K562 (cell line): ENCODE data around the gene YTHDF1. TPM values are rescaled to one million over a fixed set of nuclear protein-coding genes. Genes with fewer than 3 reads are reported as not detected.

Source experiments
- ATAC-seq: fragments of 200-7000 bp; cut with Tn5 transposase; 3 replicates; pipeline ENCODE4 v1.9.1; 2020; ENCODE audit warnings: moderate library complexity
- BruUV-seq: library from RNA; stranded (reverse); fragments of 400-500 nt; replicated peaks from 2 replicates; lab custom pipeline; 2021; lab: Mats Ljungman, UMichigan
- CTCF ChIA-PET: fragments of 300-600 bp; formaldehyde crosslinking; extraction: SDS; loops from one replicate; lab custom pipeline; 2021; ENCODE audit warnings: low intra/inter-chr PET ratio; lab: Yijun Ruan, JAX
- POLR2A ChIA-PET: fragments of 300-600, 350-650 bp; sonication (Branson Sonifier 250); formaldehyde crosslinking; extraction: SDS; loops from one replicate; lab custom pipeline; 2021; ENCODE audit warnings: antibody characterized with exemption, inconsistent platforms; lab: Yijun Ruan, JAX
- DNase-seq, 4 experiments: peaks; one replicate each; pipeline versions ENCODE4 v3.0.0 to v3.0.0-alpha.2; 2011 to 2018; ENCODE audit warnings: low spot score in 3 of 4, mixed read lengths in 3 of 4; ENCODE audit errors: extremely low read depth in 1 of 4
- FAIRE-seq: peaks from 2 replicates; lab custom pipeline; 2011; peaks lifted over from hg19 to GRCh38; lab: Jason Lieb, UNC
- H2AFZ ChIP-seq: 2 replicates; pipeline ENCODE4 v1.6.0; 2011; ENCODE audit warnings: low read depth, low read length, control low read depth, inconsistent platforms
- H3K27ac ChIP-seq: fragments of 200-600 bp; 3 replicates; pipeline ENCODE4 v1.8.0; 2011; ENCODE audit warnings: low read depth, mild to moderate bottlenecking, control low read depth, inconsistent platforms, low read length, moderate library complexity, mixed read lengths; ENCODE audit errors: extremely low read depth
- H3K27me3 ChIP-seq, 2 experiments: fragments of 300-600 bp in 1 of 2; 2 replicates in 1 of 2; 3 replicates in 1 of 2; pipeline versions ENCODE4 v1.6.0 to v1.8.0; 2011; ENCODE audit warnings: inconsistent platforms in 2 of 2, low read length in 2 of 2, mild to moderate bottlenecking in 1 of 2, mixed read lengths in 1 of 2, moderate library complexity in 1 of 2; ENCODE audit not compliant: control insufficient read depth in 2 of 2, insufficient read depth in 2 of 2
- H3K36me3 ChIP-seq: fragments of 300-600 bp; 3 replicates; pipeline ENCODE4 v1.8.0; 2011; ENCODE audit warnings: mild to moderate bottlenecking, low read length, inconsistent platforms; ENCODE audit not compliant: control insufficient read depth, insufficient read depth
- H3K4me1 ChIP-seq, 2 experiments: fragments of 200-600 bp in 1 of 2; replicated peaks in 1 of 2; 2 replicates in 1 of 2; 3 replicates in 1 of 2; pipeline versions ENCODE4 v1.5.1 to v1.8.0; 2011; ENCODE audit warnings: inconsistent platforms in 2 of 2, low read length in 2 of 2, mild to moderate bottlenecking in 1 of 2, mixed read lengths in 1 of 2, moderate library complexity in 1 of 2; ENCODE audit not compliant: control insufficient read depth in 2 of 2, insufficient read depth in 2 of 2
- H3K4me2 ChIP-seq: 2 replicates; pipeline ENCODE4 v1.6.1; 2011; ENCODE audit warnings: low read length, control low read depth, inconsistent platforms, mixed read lengths; ENCODE audit not compliant: insufficient read depth
- H3K4me3 ChIP-seq: fragments of 200-600 bp; sonication (generic), shearing (Covaris generic); 2 replicates; pipeline ENCODE4 v1.5.1; 2016; ENCODE audit warnings: control low read depth, inconsistent platforms
- H3K79me2 ChIP-seq: fragments of 200-600 bp; 3 replicates; pipeline ENCODE4 v1.8.0; 2011; ENCODE audit warnings: low read length, inconsistent platforms; ENCODE audit not compliant: control insufficient read depth, insufficient read depth
- H3K9ac ChIP-seq, 2 experiments: 2 replicates each; pipeline versions ENCODE4 v1.6.0 to v1.6.1; 2011; ENCODE audit warnings: low read depth in 2 of 2, low read length in 2 of 2, control low read depth in 1 of 2, inconsistent platforms in 1 of 2, mild to moderate bottlenecking in 1 of 2, mixed read lengths in 1 of 2; ENCODE audit not compliant: insufficient read depth in 1 of 2
- H3K9me1 ChIP-seq: one replicate; pipeline ENCODE4 v1.6.0; 2011; ENCODE audit warnings: inconsistent platforms, mild to moderate bottlenecking, low read length, moderate library complexity; ENCODE audit not compliant: control insufficient read depth, insufficient read depth
- H3K9me3 ChIP-seq: replicated peaks from 2 replicates; pipeline ENCODE4 v1.5.1; 2011; ENCODE audit warnings: low read depth, low read length, inconsistent platforms; ENCODE audit not compliant: control insufficient read depth, insufficient read depth
- H4K20me1 ChIP-seq: replicated peaks from 2 replicates; pipeline ENCODE4 v1.6.1; 2011; ENCODE audit warnings: low read length, inconsistent platforms, mixed read lengths; ENCODE audit not compliant: control insufficient read depth, insufficient read depth
- COPS2 ChIP-seq: fragments of 450-650 bp; conservative IDR thresholded peaks from 2 replicates; pipeline ENCODE4 v1.6.1; 2016; ENCODE audit warnings: mild to moderate bottlenecking, moderate library complexity
- MYC ChIP-seq, 2 experiments: fragments of 250-450 bp in 1 of 2; sonication (Bioruptor Pico) in 1 of 2; IDR thresholded peaks; 2 replicates each; pipeline versions ENCODE4 v1.5.1 to v1.6.1; 2012 to 2021; ENCODE audit warnings: low read depth in 2 of 2, borderline replicate concordance in 1 of 2, improper control_type of control experiment in 1 of 2, low read length in 1 of 2, mild to moderate bottlenecking in 1 of 2, moderate library complexity in 1 of 2
- TAL1 ChIP-seq: fragments of 450-650 bp; IDR thresholded peaks from 2 replicates; pipeline ENCODE4 v1.6.1; 2016; ENCODE audit warnings: mild to moderate bottlenecking
- TCF3 ChIP-seq: sonication (generic); formaldehyde crosslinking; IDR thresholded peaks from 2 replicates; pipeline ENCODE4 v1.4.0; 2020; ENCODE audit warnings: mild to moderate bottlenecking, missing genetic modification reagents
- ZFP36 ChIP-seq: fragments of 150-350 bp; IDR thresholded peaks from 2 replicates; pipeline ENCODE4 v1.6.1; 2018; ENCODE audit warnings: low read length, low read depth; ENCODE audit not compliant: partially characterized antibody
- WGBS: fragments of 100-300 bp; shearing (Covaris generic); methylation state at CpG from one replicate; pipeline ENCODE4 v1.1.6; 2016; ENCODE audit warnings: low coverage, mixed read lengths; ENCODE audit not compliant: insufficient coverage; ENCODE audit errors: missing lambda C conversion rate; 5-methylcytosine and 5-hydroxymethylcytosine counted together
- in situ Hi-C: fragments of 300-500 bp; cut with MboI; formaldehyde crosslinking; loops from 4 replicates; pipeline ENCODE4 v1.15.0; 2018; ENCODE audit warnings: inconsistent platforms, mixed read lengths
- intact Hi-C: fragments of 100-400 bp; cut with micrococcal nuclease; formaldehyde crosslinking; loops from 2 replicates; pipeline ENCODE4 v1.14.2; 2022
- polyA plus RNA-seq, 8 experiments: library from polyadenylated mRNA; depleted of rRNA in 4 of 8; stranded (reverse) in 5 of 8; unstranded in 3 of 8; fragments of >200 nt; fragmentation: Nextera tagmentation in 2 of 8; fragmentation: Illumina TruSeq in 1 of 8; extraction: Ambion mirVana in 2 of 8; extraction: Trizol in 1 of 8; gene quantifications; 2 replicates each; pipeline versions ENCODE4 v1.2.1 to v1.2.3, GENCODE V29; 2011 to 2014; ENCODE audit warnings: inconsistent platforms in 1 of 8, missing spikeins in 1 of 8
- total RNA-seq, 7 experiments: library from RNA; depleted of rRNA in 6 of 7; stranded (reverse); fragments of >200 nt in 6 of 7; fragmentation: Illumina TruSeq in 2 of 7; extraction: Trizol in 2 of 7; gene quantifications; 2 replicates each; pipeline versions ENCODE4 v1.2.1 to v1.2.3, GENCODE V29; 2011 to 2021; ENCODE audit warnings: low replicate concordance in 1 of 7
- TF ChIP-seq, protein P1 (sequence below): sonication (generic); formaldehyde crosslinking; IDR thresholded peaks from 2 replicates; pipeline ENCODE4 v1.8.0; 2022; ENCODE audit warnings: mild to moderate bottlenecking, missing genetic modification reagents
- TF ChIP-seq, protein P2 (sequence below): fragments of 150-350 bp; IDR thresholded peaks from 2 replicates; pipeline ENCODE4 v1.6.1; 2014; ENCODE audit warnings: low read depth, mild to moderate bottlenecking, low read length, borderline replicate concordance
- TF ChIP-seq, protein P3 (sequence below), 2 experiments: fragments of 450-650 bp in 1 of 2; sonication (generic) in 1 of 2; formaldehyde crosslinking; conservative IDR thresholded peaks; 2 replicates each; pipeline versions ENCODE4 v1.4.0 to v1.8.1; 2020 to 2022; ENCODE audit warnings: mild to moderate bottlenecking in 1 of 2, missing genetic modification reagents in 1 of 2

The YTHDF1 gene
- total and polyA plus RNA-seq, 9 of the 15 experiments (the other 6 are each of a cell fraction or from before 2014, with no cell fraction given), result 10.1 to 42.4 (median 27.8) TPM

DNA sequence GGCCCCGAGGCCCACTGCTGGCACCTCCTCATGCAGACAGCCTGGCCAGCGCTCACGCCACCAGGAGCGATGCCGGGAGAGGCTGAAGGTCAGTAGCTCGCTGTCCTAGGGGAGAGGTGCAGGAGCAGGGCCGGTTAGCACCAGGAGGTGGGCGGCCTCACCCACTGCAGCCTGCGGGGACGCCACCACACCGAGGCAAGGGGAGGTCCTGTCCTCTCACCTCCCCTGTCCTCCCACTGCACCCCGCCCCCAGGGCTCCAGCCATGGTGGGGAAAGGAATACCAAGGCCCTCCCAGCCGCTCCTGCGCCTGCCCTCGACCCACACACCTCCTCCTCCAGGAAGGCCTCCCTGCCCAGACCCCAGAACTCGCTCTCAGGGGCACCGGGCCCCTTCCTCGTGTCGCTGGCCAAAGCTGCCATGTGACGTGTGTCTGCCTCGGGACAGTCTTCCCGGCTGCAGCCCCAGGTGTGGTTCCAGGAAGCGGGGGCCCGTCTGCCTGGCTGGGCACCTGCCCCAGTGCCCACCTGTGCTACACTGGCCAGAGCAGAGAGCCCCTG, 31.8 kb upstream of the YTHDF1 start:
- H3K4me1 ChIP-seq, result peaks cover 0 to 44% of the 10 kb centered on the region in 2 experiments; a peak in 1 of 5 replicates
- no peak overlapping the region for H3K4me3 ChIP-seq
- H4K20me1 ChIP-seq, result peaks cover 22% of the 10 kb centered on the region
- no peaks in the 10 kb centered on the region for H3K9me1 ChIP-seq
- WGBS, result 5% methylated on average over 11 of the region's 24 CpGs
- in situ Hi-C loops (no loop called here), intact Hi-C loops (no loop called here)
- ChIA-PET POLR2A (interaction anchor here (0.5 to 1.1 kb wide), 2 partner anchors 9 to 12 kb away, joined by 3 read pairs; partner anchors contain the start of gene BIRC7), CTCF (no interaction called here)
- ATAC-seq, result no peak
- H3K27ac ChIP-seq, result no peak overlapping the region
- H3K9ac ChIP-seq, result no peak overlapping the region
- TF ChIP-seq, protein P1, sequence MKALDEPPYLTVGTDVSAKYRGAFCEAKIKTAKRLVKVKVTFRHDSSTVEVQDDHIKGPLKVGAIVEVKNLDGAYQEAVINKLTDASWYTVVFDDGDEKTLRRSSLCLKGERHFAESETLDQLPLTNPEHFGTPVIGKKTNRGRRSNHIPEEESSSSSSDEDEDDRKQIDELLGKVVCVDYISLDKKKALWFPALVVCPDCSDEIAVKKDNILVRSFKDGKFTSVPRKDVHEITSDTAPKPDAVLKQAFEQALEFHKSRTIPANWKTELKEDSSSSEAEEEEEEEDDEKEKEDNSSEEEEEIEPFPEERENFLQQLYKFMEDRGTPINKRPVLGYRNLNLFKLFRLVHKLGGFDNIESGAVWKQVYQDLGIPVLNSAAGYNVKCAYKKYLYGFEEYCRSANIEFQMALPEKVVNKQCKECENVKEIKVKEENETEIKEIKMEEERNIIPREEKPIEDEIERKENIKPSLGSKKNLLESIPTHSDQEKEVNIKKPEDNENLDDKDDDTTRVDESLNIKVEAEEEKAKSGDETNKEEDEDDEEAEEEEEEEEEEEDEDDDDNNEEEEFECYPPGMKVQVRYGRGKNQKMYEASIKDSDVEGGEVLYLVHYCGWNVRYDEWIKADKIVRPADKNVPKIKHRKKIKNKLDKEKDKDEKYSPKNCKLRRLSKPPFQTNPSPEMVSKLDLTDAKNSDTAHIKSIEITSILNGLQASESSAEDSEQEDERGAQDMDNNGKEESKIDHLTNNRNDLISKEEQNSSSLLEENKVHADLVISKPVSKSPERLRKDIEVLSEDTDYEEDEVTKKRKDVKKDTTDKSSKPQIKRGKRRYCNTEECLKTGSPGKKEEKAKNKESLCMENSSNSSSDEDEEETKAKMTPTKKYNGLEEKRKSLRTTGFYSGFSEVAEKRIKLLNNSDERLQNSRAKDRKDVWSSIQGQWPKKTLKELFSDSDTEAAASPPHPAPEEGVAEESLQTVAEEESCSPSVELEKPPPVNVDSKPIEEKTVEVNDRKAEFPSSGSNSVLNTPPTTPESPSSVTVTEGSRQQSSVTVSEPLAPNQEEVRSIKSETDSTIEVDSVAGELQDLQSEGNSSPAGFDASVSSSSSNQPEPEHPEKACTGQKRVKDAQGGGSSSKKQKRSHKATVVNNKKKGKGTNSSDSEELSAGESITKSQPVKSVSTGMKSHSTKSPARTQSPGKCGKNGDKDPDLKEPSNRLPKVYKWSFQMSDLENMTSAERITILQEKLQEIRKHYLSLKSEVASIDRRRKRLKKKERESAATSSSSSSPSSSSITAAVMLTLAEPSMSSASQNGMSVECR, result no peak
- TF ChIP-seq, protein P2, sequence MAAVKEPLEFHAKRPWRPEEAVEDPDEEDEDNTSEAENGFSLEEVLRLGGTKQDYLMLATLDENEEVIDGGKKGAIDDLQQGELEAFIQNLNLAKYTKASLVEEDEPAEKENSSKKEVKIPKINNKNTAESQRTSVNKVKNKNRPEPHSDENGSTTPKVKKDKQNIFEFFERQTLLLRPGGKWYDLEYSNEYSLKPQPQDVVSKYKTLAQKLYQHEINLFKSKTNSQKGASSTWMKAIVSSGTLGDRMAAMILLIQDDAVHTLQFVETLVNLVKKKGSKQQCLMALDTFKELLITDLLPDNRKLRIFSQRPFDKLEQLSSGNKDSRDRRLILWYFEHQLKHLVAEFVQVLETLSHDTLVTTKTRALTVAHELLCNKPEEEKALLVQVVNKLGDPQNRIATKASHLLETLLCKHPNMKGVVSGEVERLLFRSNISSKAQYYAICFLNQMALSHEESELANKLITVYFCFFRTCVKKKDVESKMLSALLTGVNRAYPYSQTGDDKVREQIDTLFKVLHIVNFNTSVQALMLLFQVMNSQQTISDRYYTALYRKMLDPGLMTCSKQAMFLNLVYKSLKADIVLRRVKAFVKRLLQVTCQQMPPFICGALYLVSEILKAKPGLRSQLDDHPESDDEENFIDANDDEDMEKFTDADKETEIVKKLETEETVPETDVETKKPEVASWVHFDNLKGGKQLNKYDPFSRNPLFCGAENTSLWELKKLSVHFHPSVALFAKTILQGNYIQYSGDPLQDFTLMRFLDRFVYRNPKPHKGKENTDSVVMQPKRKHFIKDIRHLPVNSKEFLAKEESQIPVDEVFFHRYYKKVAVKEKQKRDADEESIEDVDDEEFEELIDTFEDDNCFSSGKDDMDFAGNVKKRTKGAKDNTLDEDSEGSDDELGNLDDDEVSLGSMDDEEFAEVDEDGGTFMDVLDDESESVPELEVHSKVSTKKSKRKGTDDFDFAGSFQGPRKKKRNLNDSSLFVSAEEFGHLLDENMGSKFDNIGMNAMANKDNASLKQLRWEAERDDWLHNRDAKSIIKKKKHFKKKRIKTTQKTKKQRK, result no peak
- TF ChIP-seq TAL1, result no peak
- no peak for TF ChIP-seq MYC (IDR thresholded peaks at IDR 0.05; ENCODE audit: low read depth, low read length)
- no peak for TF ChIP-seq MYC (CRISPR knock-in tag; IDR thresholded peaks at IDR 0.05; ENCODE audit: borderline replicate concordance, low read depth)
- TF ChIP-seq, protein P3, sequence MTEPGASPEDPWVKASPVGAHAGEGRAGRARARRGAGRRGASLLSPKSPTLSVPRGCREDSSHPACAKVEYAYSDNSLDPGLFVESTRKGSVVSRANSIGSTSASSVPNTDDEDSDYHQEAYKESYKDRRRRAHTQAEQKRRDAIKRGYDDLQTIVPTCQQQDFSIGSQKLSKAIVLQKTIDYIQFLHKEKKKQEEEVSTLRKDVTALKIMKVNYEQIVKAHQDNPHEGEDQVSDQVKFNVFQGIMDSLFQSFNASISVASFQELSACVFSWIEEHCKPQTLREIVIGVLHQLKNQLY (CRISPR knock-in tag; conservative IDR thresholded peaks at IDR 0.05), result no peak
- TF ChIP-seq TCF3, result no peak
- TF ChIP-seq ZFP36, result peak; percentile 68
- TF ChIP-seq COPS2, result no peak
- no peaks in the 10 kb centered on the region for H3K79me2 ChIP-seq
- no peak overlapping the region for H3K4me2 ChIP-seq
- FAIRE-seq, result no peak
- DNase-seq, result no peak
- peaks cover 41 to 86% of the 10 kb centered on the region in 2 experiments; a peak in 4 of 5 replicates for H3K27me3 ChIP-seq
- no peaks in the 10 kb centered on the region for H3K9me3 ChIP-seq
- H2AFZ ChIP-seq, result no peak overlapping the region
- no TSS peak for BruUV-seq
- H3K36me3 ChIP-seq, result no peaks in the 10 kb centered on the region
